Activated CD8-positive, alpha-beta T cell treated with anti-CD3 and anti-CD28 coated beads for 36 hours (primary cell): ENCODE results near the gene CDKN1C. TPM values are rescaled to one million over a fixed set of nuclear protein-coding genes. Genes with fewer than 3 reads are reported as not detected.
A peak's percentile ranks its signal among the peaks of the same experiment; 100 is the strongest.

ENCODE experiments used
- ATAC-seq: fragments of 200-7000 bp; cut with Tn5 transposase; one replicate; pipeline ENCODE4 v1.10.0; 2021; ENCODE audit warnings: mild to moderate bottlenecking, moderate library complexity
- CTCF ChIA-PET: fragments of 350-600 bp; sonication (Branson Sonifier 250); formaldehyde crosslinking; loops from one replicate; lab custom pipeline; 2021; ENCODE audit warnings: antibody characterized with exemption; lab: Charles Lee
- POLR2A ChIA-PET: fragments of 350-600 bp; sonication (Branson Sonifier 250); formaldehyde crosslinking; loops from one replicate; lab custom pipeline; 2021; ENCODE audit warnings: antibody characterized with exemption; lab: Charles Lee
- DNase-seq: peaks from one replicate; pipeline ENCODE4 v3.0.0-alpha.2; 2020
- H3K27ac Mint-ChIP-seq: one replicate; pipeline ENCODE4 v1.8.0; 2021; ENCODE audit warnings: mild to moderate bottlenecking, mixed read lengths
- H3K27me3 Mint-ChIP-seq: one replicate; pipeline ENCODE4 v1.8.0; 2021; ENCODE audit warnings: mixed read lengths
- H3K36me3 Mint-ChIP-seq: one replicate; pipeline ENCODE4 v1.8.0; 2021; ENCODE audit warnings: low read depth, mixed read lengths
- H3K4me1 Mint-ChIP-seq: one replicate; pipeline ENCODE4 v1.8.0; 2021; ENCODE audit warnings: low read depth, mixed read lengths
- H3K4me3 Mint-ChIP-seq: one replicate; pipeline ENCODE4 v1.8.0; 2021; ENCODE audit warnings: mild to moderate bottlenecking, moderate library complexity, mixed read lengths
- H3K9me3 Mint-ChIP-seq: one replicate; pipeline ENCODE4 v1.8.0; 2021; ENCODE audit warnings: mixed read lengths
- CTCF ChIP-seq: fragments of 200-600 bp; IDR thresholded peaks from one replicate; pipeline ENCODE4 v1.8.0; 2022; ENCODE audit warnings: antibody characterized with exemption, mild to moderate bottlenecking
- intact Hi-C: fragments of 100-400 bp; cut with micrococcal nuclease; formaldehyde crosslinking; loops from one replicate; pipeline ENCODE4 v1.10.0; 2022
- total RNA-seq, 2 experiments: library from RNA; stranded (reverse); gene quantifications; one replicate each; pipeline ENCODE4 v1.2.3, GENCODE V29; 2021

Gene CDKN1C
- total RNA-seq: 1 to 10 TPM; 1.6 TPM

GRCh38 chr11:2885678-2886081 is at the start of gene CDKN1C:
Gene CDKN1C (minus strand): TSS chr11:2885775. CDS start chr11:2885456, 319 bp downstream.
- H3K36me3 Mint-ChIP-seq: no peaks in the 10 kb centered on the region
- H3K9me3 Mint-ChIP-seq: no peaks in the 10 kb centered on the region
- H3K27me3 Mint-ChIP-seq: peaks cover 5% of the 10 kb centered on the region
- H3K4me1 Mint-ChIP-seq: peaks cover 4% of the 10 kb centered on the region
- ChIA-PET CTCF (interaction anchor here (0.9 to 13.7 kb wide), 7 partner anchors 8 to 586 kb away, joined by 3 to 412 read pairs (median 4); no protein-coding TSS in a partner anchor), POLR2A (interaction anchor here (1.2 kb wide), 2 partner anchors 10 to 353 kb away, joined by 3 read pairs; no protein-coding TSS in a partner anchor)
- H3K4me3 Mint-ChIP-seq: peak within 1 kb of the TSS; percentile 76
- intact Hi-C loops: loop anchor here (5.0 kb wide), 1 partner anchor 458 kb away; no protein-coding TSS in a partner anchor
- no peak for TF ChIP-seq CTCF
- H3K27ac Mint-ChIP-seq: no peak within 1 kb of the TSS
- DNase-seq (peak; percentile 83), ATAC-seq (peak; percentile 87)

- no peak for ATAC-seq
- H3K4me3 Mint-ChIP-seq: no peak overlapping the region
- H3K36me3 Mint-ChIP-seq: peaks cover 16% of the 10 kb centered on the region
- H3K27me3 Mint-ChIP-seq: peaks cover 2% of the 10 kb centered on the region
- intact Hi-C loops: no loop called here
- peaks cover 17% of the 10 kb centered on the region for H3K4me1 Mint-ChIP-seq
- H3K9me3 Mint-ChIP-seq: peaks cover 23% of the 10 kb centered on the region
- ChIA-PET CTCF (interaction anchor here (1.9 to 2.0 kb wide), 2 partner anchors 11 to 401 kb away, joined by 9 to 10 read pairs; no protein-coding TSS in a partner anchor), POLR2A (interaction anchor here (0.8 kb wide), 1 partner anchor 54 kb away, joined by 3 read pairs; no protein-coding TSS in a partner anchor)
- H3K27ac Mint-ChIP-seq: no peak overlapping the region
- no peak for DNase-seq
- no peak for TF ChIP-seq CTCF
Measured at GRCh38 chr11:2934611-2935239, 49.1 kb upstream of the CDKN1C start.

- CTCF ChIA-PET: interaction anchor here (1.4 to 2.0 kb wide), 4 partner anchors 9 to 401 kb away, joined by 3 to 10 read pairs (median 7); no protein-coding TSS in a partner anchor
- no peak for TF ChIP-seq CTCF
- Mint-ChIP-seq H3K4me1 (peaks cover 17% of the 10 kb centered on the region), H3K4me3 (no peak overlapping the region), H3K9me3 (peaks cover 19% of the 10 kb centered on the region), H3K27ac (no peak overlapping the region), H3K36me3 (peaks cover 14% of the 10 kb centered on the region), H3K27me3 (peaks cover 3% of the 10 kb centered on the region)
- no peak for DNase-seq
- POLR2A ChIA-PET: interaction anchor here (0.7 to 1.8 kb wide), 4 partner anchors 8 to 80 kb away, joined by 3 to 7 read pairs (median 4); no protein-coding TSS in a partner anchor
- no peak for ATAC-seq
- intact Hi-C loops: no loop called here
Measured at GRCh38 chr11:2934021-2934550, 48.5 kb upstream of the CDKN1C start.

- H3K27me3 Mint-ChIP-seq: peaks cover 6% of the 10 kb centered on the region
- DNase-seq (peak; percentile 85), ATAC-seq (peak; percentile 81)
- TF ChIP-seq CTCF: no peak
- H3K27ac Mint-ChIP-seq: peak overlapping the region; percentile 55
- H3K4me1 Mint-ChIP-seq: peaks cover 19% of the 10 kb centered on the region
- intact Hi-C loops: no loop called here
- CTCF ChIA-PET: interaction anchor here (1.4 to 2.0 kb wide), 4 partner anchors 9 to 400 kb away, joined by 3 to 10 read pairs (median 7); no protein-coding TSS in a partner anchor
- peaks cover 13% of the 10 kb centered on the region for H3K9me3 Mint-ChIP-seq
- H3K4me3 Mint-ChIP-seq: no peak overlapping the region
- H3K36me3 Mint-ChIP-seq: peaks cover 8% of the 10 kb centered on the region
- POLR2A ChIA-PET: interaction anchor here (0.7 to 1.8 kb wide), 3 partner anchors 9 to 80 kb away, joined by 3 to 7 read pairs (median 4); no protein-coding TSS in a partner anchor
Measured at GRCh38 chr11:2933375-2934020, 47.9 kb upstream of the CDKN1C start.
